Right ventricle myocardium inferior (tissue), 1 donor: ENCODE results near the gene B4GALNT1. TPM values are rescaled to one million over a fixed set of nuclear protein-coding genes. Genes with fewer than 3 reads are reported as not detected.

Experiments used
- ATAC-seq: fragments of 200-7000 bp; cut with Tn5 transposase; one replicate; pipeline ENCODE4 v1.9.1; 2020; ENCODE audit warnings: mild to moderate bottlenecking, moderate library complexity
- DNase-seq: peaks from one replicate; pipeline ENCODE4 v3.0.0; 2021; ENCODE audit errors: missing footprints
- intact Hi-C: fragments of 100-400 bp; cut with DNase I; formaldehyde crosslinking; loops from one replicate; pipeline ENCODE4 v1.11.0; 2022
- total RNA-seq: library from RNA; stranded (reverse); fragmentation: NEBNext Ultra II Directional; extraction: Animal tissue kit (Norgen Biotek cat#: 25700); gene quantifications from one replicate; pipeline ENCODE4 v1.2.1, GENCODE V29; 2021
- donor health status: DM: no; HTN: yes; CAD: no; lungs with severe emphysema.

The B4GALNT1 gene
- total RNA-seq, 1 donor from 2014 or later = 7.3 TPM

DNA sequence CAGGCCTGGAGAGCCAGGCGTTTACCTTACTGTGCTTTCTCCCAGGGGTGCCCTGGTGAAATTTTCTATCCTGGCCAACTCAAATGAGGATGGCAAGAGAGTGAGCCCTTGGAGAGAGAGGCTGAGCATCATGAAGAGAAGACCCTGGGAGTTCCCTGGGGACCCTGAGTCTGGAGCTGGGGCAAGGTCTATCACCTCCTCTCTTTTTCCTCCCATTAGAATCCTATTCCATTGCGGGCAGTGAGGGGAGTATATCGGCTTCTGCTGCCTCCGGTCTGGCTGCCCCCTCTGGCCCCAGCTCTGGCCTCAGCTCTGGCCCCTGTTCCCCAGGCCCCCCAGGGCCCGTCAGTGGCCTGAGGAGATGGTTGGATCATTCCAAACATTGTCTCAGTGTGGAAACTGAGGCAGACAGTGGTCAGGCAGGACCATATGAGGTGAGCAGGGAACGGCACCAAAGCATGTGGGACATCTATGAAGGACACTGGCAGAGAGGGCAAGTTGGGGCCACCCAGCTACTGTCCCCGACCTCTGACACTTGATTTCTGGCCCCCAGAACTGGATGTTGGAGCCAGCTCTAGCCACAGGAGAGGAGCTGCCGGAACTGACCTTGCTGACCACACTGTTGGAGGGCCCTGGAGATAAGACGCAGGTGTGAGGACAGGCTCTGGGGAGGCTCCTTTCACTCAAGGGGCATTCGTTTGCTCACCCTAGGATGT lies 20.1 kb downstream of the B4GALNT1 start:
- intact Hi-C loops = loop anchor here (5.0 kb wide), 1 partner anchor 91 kb away; the partner anchor contains the start of genes DDIT3 and MBD6
- DNase-seq = no peak
- ATAC-seq = no peak

DNA sequence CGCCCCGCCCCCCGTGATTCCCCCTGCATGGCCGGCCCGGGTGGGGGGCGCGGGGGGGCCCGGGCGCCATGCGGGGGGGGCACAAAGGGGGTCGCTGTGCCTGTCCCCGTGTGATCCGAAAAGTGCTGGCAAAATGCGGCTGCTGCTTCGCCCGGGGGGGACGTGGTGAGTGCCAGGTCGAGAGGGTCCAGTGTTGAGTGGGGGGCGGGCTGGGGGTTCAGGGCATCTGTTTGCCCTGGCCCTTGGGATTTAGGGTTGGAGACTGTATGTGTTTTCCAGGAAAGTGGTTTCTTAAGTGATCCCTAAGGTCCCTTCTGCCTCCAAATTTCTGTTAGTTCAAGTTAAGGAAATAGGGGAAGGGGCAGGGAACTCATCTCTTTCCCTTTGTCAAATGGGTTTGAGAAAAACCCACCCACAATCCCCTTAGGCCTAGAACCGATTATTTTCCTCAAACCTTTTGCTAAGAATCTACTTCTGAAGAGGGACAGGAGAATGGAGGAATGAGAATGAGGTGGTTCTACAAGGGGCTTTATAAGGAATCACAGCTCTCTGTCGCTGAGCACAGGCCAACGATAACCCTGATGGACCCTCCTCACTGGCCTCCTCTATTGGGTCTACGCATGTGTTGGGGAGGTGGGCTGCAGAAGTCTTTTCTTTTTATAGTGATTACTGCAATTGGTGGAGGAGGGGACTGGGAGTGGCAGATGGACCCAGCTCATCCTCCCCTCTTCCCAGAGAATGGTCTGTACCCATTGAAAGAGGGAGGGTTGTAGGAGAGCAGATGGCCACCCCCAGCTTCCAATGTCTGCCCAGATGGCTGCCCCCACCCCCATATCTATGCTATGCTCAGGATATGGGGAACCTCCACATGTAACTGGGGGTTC lies 20.9 kb downstream of the B4GALNT1 start:
- ATAC-seq (no peak), DNase-seq (no peak)
- intact Hi-C loops = loop anchor here (5.0 kb wide), 1 partner anchor 90 kb away; the partner anchor contains the start of genes DDIT3 and MBD6

DNA sequence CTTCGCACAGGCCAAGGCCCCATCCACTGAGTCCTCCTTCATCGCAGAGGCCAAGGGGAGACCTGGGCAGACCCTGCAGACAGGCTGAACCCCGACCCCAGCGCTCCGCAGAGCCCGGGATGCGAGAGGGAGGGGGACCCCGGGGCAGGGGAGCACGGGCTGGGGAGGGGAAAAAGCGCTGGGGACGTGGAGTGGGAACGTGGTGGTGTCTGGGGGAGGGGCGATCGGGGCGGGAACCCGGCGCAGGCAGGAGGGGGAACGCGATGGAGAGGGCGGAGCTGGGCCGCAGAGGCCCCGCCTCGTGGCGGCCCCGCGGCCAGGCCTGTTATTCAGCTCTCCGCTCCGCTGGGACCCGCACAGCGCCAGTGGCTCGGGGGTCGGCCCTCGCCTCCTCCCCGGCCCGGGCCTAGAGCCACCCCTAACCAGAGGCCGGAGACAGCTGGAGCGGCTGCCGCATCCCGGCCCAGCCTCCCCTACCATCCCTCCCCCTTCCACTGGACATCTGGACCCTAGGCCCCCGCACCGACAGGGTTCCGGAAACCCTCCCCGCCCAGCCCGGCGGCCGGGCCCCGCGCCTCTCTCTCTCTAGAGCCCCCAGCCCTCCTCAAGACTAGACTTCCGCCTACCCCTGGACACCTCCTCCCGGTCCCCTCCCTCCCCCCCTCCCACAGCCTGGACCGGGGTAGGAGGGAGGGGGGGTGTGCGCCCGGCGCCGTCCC lies 21.7 kb downstream of the B4GALNT1 start, which contains the start of gene ARHGEF25:
Gene ARHGEF25, plus strand, starts transcription at position 328 of the 719 bp plus-strand sequence. CDS start 460 bp downstream, outside the sequence.
- DNase-seq (peak; percentile 87), ATAC-seq (peak; percentile 91)
- intact Hi-C loops = loop anchor here (5.0 kb wide), 1 partner anchor 89 kb away; the partner anchor contains the start of genes DDIT3 and MBD6

DNA sequence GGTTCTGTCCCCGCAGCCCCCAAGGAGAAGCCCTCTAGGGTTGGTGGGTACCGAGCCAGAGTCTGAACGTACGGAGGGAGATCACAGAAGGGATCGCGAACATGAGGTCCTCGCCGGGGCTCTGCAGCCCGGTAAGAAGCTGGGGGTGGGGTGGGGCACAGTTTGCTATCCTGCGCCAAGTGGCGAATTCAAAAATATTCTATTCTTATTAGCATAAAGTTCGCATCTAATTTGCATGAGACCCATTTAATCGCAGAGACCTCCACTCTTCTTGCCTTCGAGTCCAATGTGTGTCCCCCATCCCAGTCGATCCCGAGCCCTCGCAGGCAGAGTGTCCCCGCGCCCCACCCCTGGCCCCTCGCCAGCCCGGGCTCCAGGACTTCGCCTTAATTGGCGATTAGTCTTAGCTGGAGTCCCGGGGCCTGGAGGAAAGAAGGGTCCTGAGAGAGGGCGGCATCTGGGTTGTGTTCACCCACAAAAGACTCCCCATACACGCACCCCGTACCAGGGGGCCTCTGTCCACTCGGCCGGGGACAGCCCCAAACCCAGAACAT lies 22.4 kb downstream of the B4GALNT1 start:
- intact Hi-C loops = loop anchor here (5.0 kb wide), 1 partner anchor 88 kb away; the partner anchor contains the start of genes DDIT3 and MBD6
- no peak for DNase-seq
- ATAC-seq = peak; percentile 50

DNA sequence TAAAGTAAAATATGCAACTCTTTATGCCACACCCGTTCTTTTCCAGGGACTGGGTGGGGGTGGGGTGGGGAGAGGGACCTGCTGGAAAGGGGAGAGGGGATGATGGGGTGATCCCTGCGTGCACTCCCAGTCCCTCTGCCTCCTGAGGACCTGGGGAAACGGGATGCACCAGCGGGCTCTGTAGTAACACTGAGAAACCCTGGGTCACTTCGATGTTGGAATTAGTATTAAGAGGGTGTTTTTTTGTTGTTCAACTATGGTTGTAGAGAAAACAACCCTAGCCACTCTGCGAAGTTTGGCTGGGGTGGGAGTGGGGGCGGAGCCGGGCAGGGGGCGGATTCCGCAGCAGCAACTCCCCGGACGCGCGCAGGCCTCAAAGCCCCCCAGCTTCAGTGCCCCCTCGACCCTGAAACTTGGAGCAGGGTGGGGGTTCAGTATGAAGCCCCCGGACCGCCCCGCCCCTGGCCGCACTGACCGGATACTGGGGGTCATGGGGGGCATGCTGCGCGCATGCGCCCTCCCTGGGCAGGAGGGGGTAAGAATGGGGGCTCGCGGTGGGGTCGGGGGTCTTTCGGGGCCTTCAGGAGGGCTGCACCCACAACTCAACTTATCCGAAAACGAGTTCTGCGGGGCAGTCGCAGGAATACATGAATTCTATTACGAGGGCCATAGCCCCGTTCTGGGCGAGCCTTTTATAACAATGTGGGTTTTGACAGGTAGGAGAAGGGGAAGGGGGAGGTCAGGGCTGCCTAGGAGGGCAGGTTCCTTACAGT lies 23.0 kb downstream of the B4GALNT1 start:
- ATAC-seq = peak; percentile 18
- intact Hi-C loops = loop anchor here (5.0 kb wide), 1 partner anchor 88 kb away; the partner anchor contains the start of genes DDIT3 and MBD6
- DNase-seq = no peak

DNA sequence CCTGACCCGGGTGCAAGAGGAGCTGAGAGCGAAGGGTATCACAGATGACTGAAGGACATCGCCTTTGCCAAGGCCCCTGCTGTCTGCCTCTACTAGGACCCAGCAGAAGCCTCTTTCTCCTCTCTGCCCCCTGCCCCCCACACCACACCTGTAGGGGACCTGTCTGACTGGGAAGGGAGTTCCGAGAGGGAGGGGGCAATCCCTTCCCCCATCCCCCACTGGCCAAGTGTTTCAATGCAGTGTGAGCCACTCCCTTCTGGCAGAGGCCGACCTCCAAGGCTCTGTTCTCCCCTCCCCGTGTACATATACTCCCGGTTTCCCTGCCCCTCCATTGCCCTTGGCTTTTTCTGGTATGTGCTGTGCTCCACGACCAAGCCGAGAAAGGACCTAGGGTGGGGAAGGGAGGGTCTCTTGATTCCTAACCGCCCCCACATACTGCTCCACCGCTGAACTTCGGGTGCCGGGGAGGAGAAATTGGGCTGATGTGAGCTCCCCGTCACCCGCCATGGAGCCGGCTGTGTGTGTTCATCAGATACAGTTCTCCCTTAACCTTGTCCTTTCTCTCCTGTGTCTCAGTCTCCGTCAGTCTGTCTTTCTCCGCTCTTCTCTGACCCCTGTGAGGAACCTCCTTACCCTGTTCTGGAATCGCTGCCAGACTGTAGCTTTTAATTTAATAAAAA lies 23.8 kb downstream of the B4GALNT1 start:
- DNase-seq (no peak), ATAC-seq (no peak)
- intact Hi-C loops = no loop called here

DNA sequence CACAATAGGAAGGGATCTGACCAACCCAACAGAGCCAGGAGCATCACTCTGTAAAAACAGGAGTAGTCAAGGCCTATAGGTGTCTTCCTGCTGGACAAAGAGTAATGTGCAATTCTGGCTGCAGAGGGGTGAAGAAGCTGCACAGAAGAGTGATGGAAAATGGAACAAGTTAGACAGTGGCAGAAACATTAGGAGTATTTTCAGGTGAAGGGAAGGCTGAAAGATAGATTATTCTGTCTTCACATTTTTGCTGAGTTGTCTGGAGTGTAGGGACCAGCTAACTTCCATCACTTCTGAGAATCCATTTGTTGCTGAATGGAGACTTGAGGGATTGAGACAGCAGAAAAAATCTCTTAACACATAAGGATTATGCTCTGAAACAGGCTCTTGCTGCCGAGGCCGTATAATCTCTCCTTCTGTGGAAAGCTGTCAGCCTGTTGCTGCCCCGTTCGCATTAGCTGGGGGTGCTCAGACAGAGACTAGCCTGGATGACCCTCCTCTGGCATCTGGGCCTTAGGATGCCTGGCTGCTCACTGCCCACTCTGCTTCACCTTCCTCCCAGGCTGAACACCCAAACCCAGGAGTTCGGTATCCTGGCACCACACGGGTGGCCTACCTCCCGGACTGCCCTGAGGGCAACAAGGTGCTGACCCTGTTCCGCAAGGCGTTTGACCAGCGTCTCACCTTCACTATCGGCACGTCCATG lies 24.9 kb downstream of the B4GALNT1 start:
- ATAC-seq (no peak), DNase-seq (no peak)
- intact Hi-C loops = no loop called here

DNA sequence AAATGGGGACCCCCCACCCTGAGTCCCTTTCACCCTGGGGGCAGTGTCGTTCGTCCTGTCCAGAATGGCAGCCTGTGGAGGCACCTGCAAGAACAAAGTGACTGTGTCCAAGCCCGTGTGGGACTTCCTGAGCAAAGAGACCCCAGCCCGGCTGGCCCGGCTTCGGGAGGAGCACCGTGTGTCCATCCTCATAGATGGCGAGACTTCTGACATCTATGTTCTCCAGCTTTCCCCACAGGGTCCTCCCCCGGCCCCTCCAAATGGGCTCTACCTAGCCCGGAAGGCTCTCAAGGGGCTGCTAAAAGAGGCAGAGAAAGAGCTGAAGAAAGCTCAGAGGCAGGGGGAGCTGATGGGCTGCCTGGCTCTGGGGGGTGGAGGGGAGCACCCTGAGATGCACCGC lies 26.2 kb downstream of the B4GALNT1 start:
- ATAC-seq (no peak), DNase-seq (no peak)
- intact Hi-C loops = no loop called here

DNA sequence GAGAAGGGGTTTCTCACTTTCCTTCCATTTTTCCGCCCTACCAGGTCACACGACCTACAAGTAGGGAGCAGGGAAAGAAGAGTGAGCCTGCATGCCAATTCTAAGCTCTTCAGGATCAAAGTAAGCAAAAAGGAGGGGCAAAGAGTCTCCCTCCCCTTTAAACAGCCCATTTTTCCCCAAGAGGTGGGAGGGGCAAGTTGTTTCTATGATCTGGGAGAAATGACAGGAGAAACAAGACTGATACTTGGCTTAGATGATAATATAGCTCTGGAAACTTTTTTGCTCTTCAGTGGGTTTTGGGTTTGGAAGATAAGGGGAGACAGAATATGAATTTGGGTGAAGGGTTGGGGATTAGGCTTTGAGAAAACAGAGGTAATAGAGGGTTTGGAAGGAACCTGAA lies 26.6 kb downstream of the B4GALNT1 start:
- ATAC-seq = no peak
- DNase-seq = no peak
- intact Hi-C loops = no loop called here

DNA sequence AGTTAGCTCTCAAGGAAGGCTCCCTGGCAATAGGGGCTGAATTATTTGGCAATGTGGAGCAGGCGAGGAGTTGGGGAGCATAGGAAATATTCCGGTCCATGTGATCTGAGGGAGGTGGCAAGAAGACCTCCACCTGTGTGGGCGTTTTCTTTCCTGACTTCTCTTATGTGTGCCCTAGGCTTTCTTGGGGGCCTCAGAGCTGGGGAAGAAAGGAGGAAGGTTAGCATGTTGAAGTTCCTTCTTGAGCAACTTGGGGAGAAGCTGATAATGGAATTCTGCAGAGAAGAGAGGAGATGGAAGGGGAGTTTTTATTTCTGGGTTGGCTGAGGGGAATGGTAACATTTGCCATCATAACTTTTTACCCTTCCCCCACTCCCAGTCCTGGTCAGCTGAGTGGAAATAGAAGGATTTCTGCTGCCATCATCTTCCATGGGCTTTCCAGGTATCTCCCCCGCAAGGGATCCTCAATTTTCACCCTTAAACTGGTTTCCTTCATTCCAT lies 27.1 kb downstream of the B4GALNT1 start:
- DNase-seq (no peak), ATAC-seq (no peak)
- intact Hi-C loops = no loop called here

DNA sequence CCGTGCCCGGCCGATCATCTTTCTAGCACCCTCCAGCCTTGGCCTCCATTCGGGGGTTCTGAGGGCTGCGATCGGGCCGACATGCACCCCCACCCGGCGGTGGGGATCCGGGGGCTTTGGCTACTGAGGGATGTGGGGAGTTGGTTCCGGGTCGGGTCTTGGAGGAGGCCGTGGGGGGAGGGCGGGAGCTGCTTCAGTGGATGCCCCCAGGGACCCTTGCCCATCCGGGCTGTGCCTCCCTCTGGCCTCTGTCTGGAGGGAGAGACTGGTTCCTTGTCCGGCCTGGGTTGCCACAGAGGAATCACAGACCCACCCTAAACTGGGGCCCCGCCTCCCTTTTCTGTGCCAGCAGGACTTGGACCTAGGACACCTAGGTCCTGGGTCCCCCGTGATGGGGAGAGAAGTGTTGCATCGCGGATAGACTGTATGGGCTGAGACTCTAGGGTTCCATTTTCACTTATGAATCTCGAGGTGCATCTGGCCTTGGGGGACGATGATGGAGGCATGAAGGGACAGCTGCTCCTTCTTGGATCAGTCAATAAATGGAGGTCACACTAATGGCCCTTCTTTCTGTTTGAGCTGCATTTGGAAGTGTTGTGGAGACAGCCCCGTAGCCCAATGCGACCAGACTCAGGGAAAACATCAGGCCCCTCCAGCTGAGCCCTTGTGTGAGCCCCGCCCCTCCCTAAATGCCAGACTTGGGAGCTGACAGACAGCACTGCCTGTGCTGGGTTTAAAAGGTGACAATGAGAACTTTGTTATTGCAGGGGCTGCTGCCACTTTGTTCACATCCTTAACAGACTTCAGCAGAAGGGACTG lies 27.8 kb downstream of the B4GALNT1 start:
- ATAC-seq = peak; percentile 16
- DNase-seq = no peak
- intact Hi-C loops = no loop called here

DNA sequence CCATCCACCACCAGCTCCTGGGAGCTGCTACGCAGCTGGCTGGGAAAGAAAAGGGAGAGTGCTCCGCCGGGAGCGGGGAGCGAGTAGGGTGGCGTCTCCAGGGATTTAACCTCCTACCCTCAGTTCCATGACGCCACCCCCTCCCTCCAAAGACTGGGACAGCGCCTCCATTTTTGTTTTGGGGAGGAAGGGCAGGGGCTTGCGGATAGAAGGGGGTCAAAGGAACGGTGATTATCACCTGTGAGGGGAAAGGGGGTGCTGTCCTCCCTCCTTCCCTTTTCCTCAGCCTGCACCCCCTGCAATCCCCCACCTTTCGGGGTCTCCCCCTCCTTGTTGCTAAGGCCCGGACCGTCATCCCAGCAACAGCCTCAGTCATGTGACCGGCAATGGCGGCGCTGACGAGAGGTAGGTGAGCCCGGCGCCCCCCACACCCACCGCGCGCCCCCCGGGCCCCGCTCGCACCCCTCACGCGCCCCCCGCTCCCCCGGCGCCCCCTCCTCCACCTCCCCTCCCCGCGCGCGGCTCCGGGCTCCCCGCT lies 28.5 kb downstream of the B4GALNT1 start, which contains the start of gene DTX3:
Gene DTX3, plus strand, starts transcription at position 371 of the 538 bp plus-strand sequence. CDS start 1,694 bp downstream, outside the sequence.
- no peak for DNase-seq
- intact Hi-C loops = no loop called here
- peak; percentile 45 for ATAC-seq

DNA sequence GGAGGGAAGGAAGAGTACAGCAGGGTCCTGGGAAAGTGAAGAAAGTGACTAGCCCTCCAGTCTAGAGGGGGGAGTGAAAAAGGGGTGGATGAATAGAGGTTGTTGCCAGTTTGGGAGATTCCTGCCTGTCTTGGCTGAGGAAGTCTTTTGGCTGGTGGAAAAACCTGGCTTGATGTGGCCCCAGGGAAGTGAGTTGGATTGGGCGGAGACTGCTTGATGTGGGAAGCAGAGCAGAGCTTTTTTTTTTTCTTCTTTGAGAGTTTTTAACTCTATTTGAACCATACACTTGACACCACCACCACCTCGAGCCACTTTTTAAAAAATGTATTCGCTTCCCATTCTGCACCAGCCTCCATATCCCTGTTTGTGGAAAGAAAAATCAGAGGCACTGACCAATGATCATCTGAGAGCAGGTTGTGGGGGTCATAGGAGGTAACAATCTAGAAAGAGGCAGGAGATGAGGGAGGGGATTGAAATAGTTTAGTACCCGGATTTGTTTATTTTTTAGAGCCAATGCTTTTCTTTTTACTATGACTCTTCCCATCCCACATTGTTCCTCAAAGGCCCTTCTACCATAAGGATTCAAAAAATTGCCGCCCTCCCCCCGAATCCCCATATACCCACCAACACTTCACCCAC lies 29.1 kb downstream of the B4GALNT1 start:
- DNase-seq = no peak
- intact Hi-C loops = no loop called here

DNA sequence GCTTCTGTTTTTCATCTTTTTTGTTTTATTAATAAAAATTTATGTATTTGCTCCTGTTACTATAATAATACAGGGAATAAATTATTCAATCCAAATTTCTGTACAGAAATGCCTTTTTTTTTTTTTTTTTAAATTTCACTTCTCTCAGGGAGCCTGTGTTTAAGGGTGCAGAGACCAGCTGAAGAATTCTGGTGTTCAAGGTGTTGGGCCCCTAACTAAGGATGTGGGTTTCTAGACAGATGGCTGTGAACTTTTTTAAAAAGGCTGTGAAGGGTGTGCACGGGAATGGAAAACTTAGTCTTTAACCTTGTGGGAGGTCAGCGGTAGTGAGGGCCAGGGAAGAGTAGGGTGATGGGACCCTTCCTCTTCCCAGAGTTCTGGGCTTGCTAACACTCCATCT lies 29.7 kb downstream of the B4GALNT1 start:
- DNase-seq (no peak), ATAC-seq (no peak)
- intact Hi-C loops = no loop called here

More for the DNA sequence above, 29.1 kb downstream of the B4GALNT1 start:
- peak; percentile 67 for ATAC-seq

DNA sequence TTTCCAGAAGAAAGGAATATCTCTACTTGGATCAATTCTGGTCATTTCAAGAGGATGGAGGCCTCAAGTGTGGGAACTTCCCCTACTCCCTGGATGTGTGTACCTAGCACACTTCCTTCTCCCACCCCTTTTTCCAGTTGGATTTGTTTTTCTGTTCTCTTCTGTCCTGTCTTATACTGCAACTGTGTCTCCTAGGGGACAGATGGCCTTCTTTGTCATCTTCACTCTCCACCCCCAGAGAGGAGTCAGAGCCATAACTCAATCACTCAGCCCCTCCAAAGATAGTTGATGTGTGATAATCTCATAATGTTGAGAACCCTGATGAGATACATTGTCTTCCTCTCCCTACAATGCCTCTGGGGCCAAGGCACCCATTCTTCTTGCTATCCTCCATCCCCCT lies 30.5 kb downstream of the B4GALNT1 start:
- intact Hi-C loops = no loop called here
- ATAC-seq (no peak), DNase-seq (no peak)
